ENCODE results near the gene TFAP2C. TPM values are rescaled to one million over a fixed set of nuclear protein-coding genes. Genes with fewer than 3 reads are reported as not detected.

Gene TFAP2C
- total and polyA plus RNA-seq, 8 donors: 0.19 to 1.6 (median 0.49) TPM

GRCh38 chr20:56628015-56628872, 862 bp upstream of the TFAP2C start:
- H3K27me3 ChIP-seq: peaks cover 0 to 35% (median 12%) of the 10 kb centered on the region in 4 donors
- WGBS, 2 donors: 3% methylated on average over 47 to 48 of the region's 48 CpGs
- H3K27ac ChIP-seq: no peak overlapping the region
- intact Hi-C loops (cut with DNase I): no loop called here
- FAIRE-seq (no peak), DNase-seq (peak in 4 of 6 donors; percentile 21 to 70 (median 46)), ATAC-seq (peak; percentile 46 to 55 (median 48))
- H3K9me3 ChIP-seq: no peaks in the 10 kb centered on the region
- peak overlapping the region in 3 of 4 donors; percentile 12 to 53 (median 41) for H3K4me3 ChIP-seq
- TF ChIP-seq CTCF (IDR thresholded peaks at IDR 0.05): no peak
- H3K4me1 ChIP-seq: peaks cover 5 to 17% (median 7%) of the 10 kb centered on the region in 3 donors
- H3K36me3 ChIP-seq: no peaks in the 10 kb centered on the region

- H3K27me3 ChIP-seq: peaks cover 0 to 35% (median 12%) of the 10 kb centered on the region in 4 donors
- H3K9me3 ChIP-seq: no peaks in the 10 kb centered on the region
- no peaks in the 10 kb centered on the region for H3K36me3 ChIP-seq
- TF ChIP-seq CTCF (IDR thresholded peaks at IDR 0.05): no peak
- DNase-seq (no peak), ATAC-seq (peak; percentile 2 to 14 (median 7)), FAIRE-seq (no peak)
- 1% methylated on average over 37 to 39 of the region's 39 CpGs for WGBS, 2 donors
- peak overlapping the region; percentile 29 to 53 (median 42) for H3K4me3 ChIP-seq
- H3K27ac ChIP-seq: no peak overlapping the region
- intact Hi-C loops (cut with DNase I): no loop called here
- H3K4me1 ChIP-seq: peaks cover 5 to 17% (median 7%) of the 10 kb centered on the region in 3 donors
These were observed 469 bp downstream of the TFAP2C start for GRCh38 chr20:56629464-56630085.

- FAIRE-seq (no peak), ATAC-seq (peak; percentile 53 to 79 (median 76)), DNase-seq (peak; percentile 42 to 75 (median 65))
- Histone ChIP-seq H3K4me3 (peak overlapping the region; percentile 10 to 53 (median 35)), H3K9me3 (no peaks in the 10 kb centered on the region), H3K36me3 (no peaks in the 10 kb centered on the region), H3K27ac (no peak overlapping the region), H3K27me3 (peaks cover 0 to 35% (median 11%) of the 10 kb centered on the region in 4 donors), H3K4me1 (peaks cover 5 to 17% (median 7%) of the 10 kb centered on the region in 3 donors)
- intact Hi-C loops (cut with DNase I): no loop called here
- TF ChIP-seq CTCF (IDR thresholded peaks at IDR 0.05): peak in 3 of 4 donors; percentile 23 to 31 (median 25)
- 2% methylated on average over 32 to 38 of the region's 38 CpGs for WGBS, 2 donors
These were observed 984 bp downstream of the TFAP2C start for GRCh38 chr20:56630086-56630493.

- intact Hi-C loops (cut with DNase I): no loop called here
These were observed 1.6 kb downstream of the TFAP2C start for GRCh38 chr20:56630506-56631317.

More at GRCh38 chr20:56630506-56631317, 1.6 kb downstream of the TFAP2C start:
- Histone ChIP-seq H3K36me3 (no peaks in the 10 kb centered on the region), H3K27me3 (peaks cover 0 to 35% (median 8%) of the 10 kb centered on the region in 4 donors), H3K27ac (no peak overlapping the region), H3K9me3 (no peaks in the 10 kb centered on the region), H3K4me3 (peak overlapping the region; percentile 10 to 53 (median 35)), H3K4me1 (peaks cover 5 to 17% (median 7%) of the 10 kb centered on the region in 3 donors)
- DNase-seq: peak in 3 of 6 donors; percentile 14 to 69 (median 59)
- no peak for TF ChIP-seq CTCF (IDR thresholded peaks at IDR 0.05)
- 2 to 6% methylated on average over 63 to 82 of the region's 82 CpGs for WGBS, 2 donors
- ATAC-seq: peak in 3 of 4 donors; percentile 10 to 17 (median 17)
- FAIRE-seq: no peak
